ENCODE data around the gene IGSF23.

GRCh38 chr19:44642377-44642776 is 29.0 kb downstream of the IGSF23 start:
- TF ChIP-seq CTCF (conservative IDR thresholded peaks at IDR 0.05; ENCODE audit: low read depth in 2 of 2): no peak
- TF ChIP-seq ZNF462 (CRISPR knock-in tag; IDR thresholded peaks at IDR 0.05): no peak
- TF ChIP-seq CREB1 (CRISPR knock-in tag; IDR thresholded peaks at IDR 0.05; ENCODE audit: low read depth): no peak
- no peak for TF ChIP-seq ZNF114 (CRISPR knock-in tag; IDR thresholded peaks at IDR 0.05)
- no peak for TF ChIP-seq POLR2AphosphoS5 (IDR thresholded peaks at IDR 0.05; ENCODE audit: low read depth)
- no peak for TF ChIP-seq ETS1 (IDR thresholded peaks at IDR 0.05)
- no peak for TF ChIP-seq JUNB (IDR thresholded peaks at IDR 0.05; ENCODE audit: unreplicated experiment)
- no peak for TF ChIP-seq REST (IDR thresholded peaks at IDR 0.05; ENCODE audit: unreplicated experiment)

Data from GM23338 (cell line).